Measurements from ENCODE around the gene CCDC85C. TPM values are rescaled to one million over a fixed set of nuclear protein-coding genes. Genes with fewer than 3 reads are reported as not detected.

CCDC85C gene
- total and polyA plus RNA-seq, 10 of the 15 experiments (the other 5 are each of a cell fraction or from before 2014, with no cell fraction given), result 0.03 to 3.6 (median 1.1) TPM

DNA sequence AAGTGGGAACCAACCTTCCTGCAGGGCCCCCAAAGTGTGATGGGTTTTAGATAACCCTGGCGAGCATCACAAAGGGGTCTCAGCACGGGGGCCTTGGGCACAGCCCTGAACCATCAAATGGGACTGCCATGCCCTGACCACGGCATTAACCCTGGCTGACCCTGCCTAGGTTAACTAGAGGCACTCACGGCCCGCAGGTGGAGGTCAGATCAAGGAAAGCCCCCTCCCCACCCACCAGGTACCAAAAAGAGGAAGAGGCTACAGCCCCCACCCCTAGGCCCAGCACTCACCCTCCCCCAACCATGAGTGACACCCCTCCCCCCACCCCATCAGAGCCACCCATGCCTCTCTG, 80.3 kb downstream of the CCDC85C start (continued):
- no peak for TF ChIP-seq HSF1 (IDR thresholded peaks at IDR 0.05; ENCODE audit: low read depth, low read length)

DNA sequence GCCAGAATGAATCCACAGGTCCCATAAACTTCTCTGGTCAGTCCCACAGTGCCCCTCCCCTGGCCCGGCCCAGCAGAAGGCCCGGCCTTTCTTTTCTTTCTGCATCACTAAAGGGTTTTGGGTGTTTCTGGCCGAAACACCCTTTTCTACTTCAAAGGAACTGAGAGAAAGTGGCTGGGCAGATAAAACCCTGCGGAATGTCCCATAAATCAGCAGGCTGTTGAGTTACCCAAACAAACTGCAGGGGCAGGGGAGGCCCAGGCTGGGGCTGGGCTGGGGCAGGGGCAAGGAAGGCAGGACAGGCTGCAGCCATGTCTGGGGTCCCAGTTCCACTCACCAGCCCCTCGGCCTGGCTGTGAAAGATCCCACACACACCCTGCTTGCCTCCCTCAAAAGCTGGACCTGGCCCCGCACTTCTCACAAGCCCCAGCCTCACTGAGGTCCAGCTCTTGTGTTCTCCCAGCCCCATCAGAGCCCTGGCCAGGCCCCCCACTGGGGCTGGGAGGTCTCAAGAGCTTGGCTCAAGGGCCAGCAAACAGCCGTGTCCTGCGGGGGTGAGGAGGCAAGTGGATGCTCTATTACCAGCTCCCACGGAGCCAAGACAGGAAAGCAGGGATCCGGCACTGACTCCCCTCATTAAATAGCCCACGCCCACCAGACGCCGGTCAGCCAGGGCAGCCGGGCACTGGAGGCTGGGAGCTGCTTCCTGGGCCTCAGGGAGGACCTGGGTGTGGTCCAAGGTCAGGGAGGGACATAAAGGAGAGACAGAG, 80.9 kb downstream of the CCDC85C start:
- intact Hi-C loops (cut with micrococcal nuclease; ENCODE audit: unreplicated experiment) (no loop called here), in situ Hi-C loops (cut with MboI) (loop anchor here (5.0 kb wide), 1 partner anchor 99 kb away; no protein-coding TSS in a partner anchor)
- ATAC-seq (peak; percentile 18), DNase-seq (ENCODE audit: low read depth, low spot score) (no peak), FAIRE-seq (no peak)
- BruUV-seq (replicated peaks), result no TSS peak
- no peaks in the 10 kb centered on the region for H4K20me1 ChIP-seq (ENCODE audit: control insufficient read depth, insufficient read depth)
- no peak overlapping the region for H2AFZ ChIP-seq (ENCODE audit: control insufficient read depth, low read depth, low read length)
- no peaks in the 10 kb centered on the region for H3K4me1 ChIP-seq (ENCODE audit: control insufficient read depth, insufficient read depth, low read length)
- no peak overlapping the region for H3K9ac ChIP-seq (ENCODE audit: control insufficient read depth, insufficient read depth, low read length)
- H3K27me3 ChIP-seq (replicated peaks in 1 of 2; ENCODE audit: control insufficient read depth in 2 of 2, insufficient read depth in 2 of 2, low read length in 1 of 2), result no peaks in the 10 kb centered on the region
- no peaks in the 10 kb centered on the region for H3K9me3 ChIP-seq (replicated peaks; ENCODE audit: control insufficient read depth, insufficient read depth, low read length)
- RAD21 ChIA-PET (ENCODE audit: unreplicated experiment), result interaction anchor here (1.9 kb wide), 1 partner anchor 105 kb away, joined by 6 read pairs; no protein-coding TSS in a partner anchor
- SMC1A ChIA-PET (ENCODE audit: uncharacterized antibody, unreplicated experiment), result interaction anchor here (1.1 to 1.2 kb wide), 3 partner anchors 34 to 357 kb away, joined by 3 to 4 read pairs (median 3); no protein-coding TSS in a partner anchor
- POLR2A ChIA-PET, result interaction anchor here (0.6 kb wide), 1 partner anchor 105 kb away, joined by 5 read pairs; no protein-coding TSS in a partner anchor
- H3K27ac ChIP-seq (ENCODE audit: control insufficient read depth, insufficient read depth), result no peak overlapping the region
- H3K36me3 ChIP-seq (ENCODE audit: control insufficient read depth in 2 of 2, insufficient read depth in 2 of 2, low read length in 1 of 2), result no peaks in the 10 kb centered on the region
- H3K79me2 ChIP-seq (ENCODE audit: control insufficient read depth, insufficient read depth, low read length), result no peaks in the 10 kb centered on the region
- no peak overlapping the region for H3K4me2 ChIP-seq (ENCODE audit: control insufficient read depth, insufficient read depth)
- 32% methylated on average over 14 of the region's 14 CpGs for WGBS (ENCODE audit: insufficient coverage, insufficient replicate concordance, low lambda C conversion rate, missing lambda C conversion rate)
- H3K4me3 ChIP-seq, result no peak overlapping the region
- TF ChIP-seq ZSCAN29 (IDR thresholded peaks at IDR 0.05) (no peak), MEF2A (IDR thresholded peaks at IDR 0.05; ENCODE audit: insufficient read depth, low read depth, low read length) (no peak), DPF2 (IDR thresholded peaks at IDR 0.05) (no peak), FOXK2 (IDR thresholded peaks at IDR 0.05) (no peak), KAT2A (conservative IDR thresholded peaks at IDR 0.05; ENCODE audit: control insufficient read depth, low read depth, low read length) (no peak)
- CTCF ChIA-PET, result interaction anchor here (0.9 kb wide), 1 partner anchor 105 kb away, joined by 4 read pairs; no protein-coding TSS in a partner anchor

All from GM12878 (cell line).